Measurements from ENCODE around the gene MIS18BP1.
A peak's percentile ranks its signal among the peaks of the same experiment; 100 is the strongest.
"Not testable (repeated sequence)": the region's sequence is repeated elsewhere in the genome, so short reads cannot be mapped to it uniquely, and the experiment has no call there.

Gene MIS18BP1

DNA sequence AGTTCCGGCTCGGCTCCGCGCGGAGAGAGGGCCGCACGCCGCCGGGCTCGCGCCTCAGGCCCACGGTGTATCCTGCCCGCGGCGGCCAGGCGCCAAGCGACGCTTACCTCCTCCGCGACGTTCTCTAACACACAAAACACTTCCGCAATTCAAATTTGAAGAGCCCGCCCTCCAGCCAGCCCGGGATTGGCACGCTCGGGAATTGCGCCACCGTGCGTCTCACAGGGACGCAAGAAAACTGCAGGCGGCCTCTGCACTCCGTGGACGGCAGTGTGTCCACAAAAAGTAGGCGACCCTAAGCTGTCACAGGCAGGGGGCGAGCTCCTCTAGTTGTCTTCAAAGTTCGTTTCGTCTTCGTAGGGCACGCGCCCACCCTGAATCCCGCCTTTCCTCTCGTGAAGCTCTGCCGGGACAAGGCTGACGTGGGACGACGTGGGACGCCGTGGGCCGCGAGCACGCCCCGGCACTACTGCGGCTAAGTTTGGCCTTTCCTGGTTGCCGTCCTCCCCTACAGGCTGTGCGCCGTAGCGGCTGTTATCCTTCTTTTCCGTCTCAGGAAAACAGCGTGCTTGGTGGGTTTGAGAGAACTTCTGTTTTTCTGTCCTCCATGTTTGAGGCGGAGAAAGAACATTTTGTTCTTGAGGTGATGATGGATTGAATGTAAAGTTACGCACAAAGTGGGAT is at the start of gene MIS18BP1:
MIS18BP1 (minus strand) TSS at position 133 of the 684 bp plus-strand sequence. CDS start 5,916 bp downstream, outside the sequence.
- DNase-seq (ENCODE audit: low read depth), result peak; percentile 87

GRCh38 chr14:45298423-45299117 is 45.6 kb upstream of the MIS18BP1 start:
- DNase-seq (ENCODE audit: low read depth), result no peak

DNA sequence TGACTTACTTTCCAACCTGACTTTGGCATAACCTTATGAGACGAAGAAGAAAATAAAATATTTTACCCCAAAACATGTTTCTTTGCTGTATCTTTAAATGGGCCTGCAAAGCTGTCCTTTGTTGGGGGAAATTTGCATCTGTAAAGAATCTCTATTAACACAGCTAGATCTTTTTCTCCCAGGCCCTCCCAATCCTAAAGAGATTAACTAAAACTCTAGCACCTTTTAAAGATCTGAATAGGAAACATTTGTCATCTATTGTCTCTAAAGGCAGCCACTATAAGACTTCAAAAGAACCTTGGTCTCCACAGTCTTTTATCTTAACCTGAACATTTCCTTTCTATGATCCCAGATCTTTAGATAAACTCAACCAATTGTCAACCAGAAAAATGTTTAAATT is 41.8 kb upstream of the MIS18BP1 start:
- DNase-seq (ENCODE audit: low read depth), result not testable (repeated sequence)

- DNase-seq (ENCODE audit: low read depth), result no peak
Observed at GRCh38 chr14:45290547-45290946, 37.5 kb upstream of the MIS18BP1 start.

GRCh38 chr14:45287610-45288009 is 34.6 kb upstream of the MIS18BP1 start:
- DNase-seq (ENCODE audit: low read depth), result no peak

DNA sequence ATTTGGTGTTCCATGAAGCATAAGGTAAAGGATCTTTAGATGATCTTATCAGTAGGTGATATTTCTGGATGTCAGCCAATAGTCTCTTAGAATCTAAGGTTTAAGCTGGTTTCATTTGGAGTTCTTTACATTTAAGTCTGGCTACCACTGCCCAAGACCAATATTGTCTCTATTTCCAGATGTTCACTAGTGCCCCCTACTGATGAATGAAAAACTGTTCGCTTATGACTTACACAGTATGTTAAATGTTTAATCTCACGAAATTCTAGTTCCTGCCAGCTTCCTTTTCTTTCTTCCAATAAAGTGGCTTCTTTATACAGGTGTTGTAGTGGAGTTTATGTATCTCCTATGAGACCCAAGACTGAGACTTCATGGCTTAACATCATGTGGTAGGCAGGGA is 31.8 kb upstream of the MIS18BP1 start:
- DNase-seq (ENCODE audit: low read depth), result no peak

GRCh38 chr14:45281731-45282400 is 28.9 kb upstream of the MIS18BP1 start:
- not testable (repeated sequence) for DNase-seq (ENCODE audit: low read depth)

GRCh38 chr14:45271858-45272537 is 19.0 kb upstream of the MIS18BP1 start:
- DNase-seq (ENCODE audit: low read depth), result no peak

DNA sequence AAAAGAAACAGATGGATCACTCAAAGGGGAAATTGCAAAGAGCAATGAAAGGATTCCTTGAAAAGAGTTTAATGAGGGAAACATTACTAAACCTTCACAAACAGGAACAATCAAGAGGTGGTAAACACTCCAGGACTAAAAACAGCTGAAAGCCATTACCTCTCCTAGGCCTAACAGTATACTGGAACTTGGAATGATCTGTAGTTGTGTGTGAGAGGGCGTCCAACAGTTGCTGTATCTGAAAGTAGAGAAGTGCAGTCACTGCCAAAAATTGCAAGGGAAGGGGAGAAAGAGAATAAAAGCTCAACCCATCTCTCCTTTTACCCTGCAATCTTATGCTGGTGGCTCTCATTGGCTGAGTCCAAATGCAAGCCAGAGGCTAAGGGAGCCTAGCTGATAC is 17.0 kb upstream of the MIS18BP1 start:
- DNase-seq (ENCODE audit: low read depth), result no peak

GRCh38 chr14:45267071-45267470 is 14.1 kb upstream of the MIS18BP1 start:
- no peak for DNase-seq (ENCODE audit: low read depth)

GRCh38 chr14:45262637-45263036 is 9.6 kb upstream of the MIS18BP1 start:
- no peak for DNase-seq (ENCODE audit: low read depth)

DNA sequence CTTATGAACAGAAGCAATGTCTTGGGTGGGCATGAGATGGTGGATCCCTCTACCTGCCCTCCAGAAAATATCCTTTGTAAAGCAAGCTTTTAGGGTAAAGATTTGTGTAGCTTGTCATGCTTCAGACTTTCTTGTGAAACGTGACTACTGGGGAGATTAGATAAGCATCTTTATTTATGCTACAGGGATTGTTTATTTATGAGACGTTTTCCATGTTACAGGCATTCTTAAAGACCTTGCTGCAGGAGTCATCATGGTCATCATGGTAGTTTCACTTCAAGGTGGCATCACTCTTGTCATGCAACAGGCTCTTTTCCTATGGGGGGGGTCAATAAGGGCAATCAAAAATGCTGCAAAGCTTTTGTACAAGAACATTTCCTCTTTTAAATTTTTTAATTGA is 8.2 kb upstream of the MIS18BP1 start:
- no peak for DNase-seq (ENCODE audit: low read depth)

DNA sequence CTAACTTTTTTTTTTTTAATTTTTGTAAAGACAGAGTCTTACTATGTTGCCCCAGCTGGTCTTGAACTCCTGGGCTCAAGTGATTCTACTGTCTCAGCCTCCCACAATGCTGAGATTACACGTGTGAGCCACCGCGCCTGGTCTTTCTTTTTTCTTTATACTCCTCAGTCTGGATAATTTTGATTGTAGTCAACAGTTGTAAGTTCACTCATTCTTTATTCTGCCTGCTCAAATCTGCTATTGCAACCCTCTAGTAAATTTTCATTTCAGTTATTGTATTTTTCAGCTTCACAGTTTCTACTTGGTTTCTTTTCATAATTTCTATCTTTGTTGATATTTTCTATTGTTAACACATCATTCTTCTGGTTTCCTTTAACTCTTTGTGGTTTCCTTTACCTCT is 5.8 kb upstream of the MIS18BP1 start:
- DNase-seq (ENCODE audit: low read depth), result no peak

DNA sequence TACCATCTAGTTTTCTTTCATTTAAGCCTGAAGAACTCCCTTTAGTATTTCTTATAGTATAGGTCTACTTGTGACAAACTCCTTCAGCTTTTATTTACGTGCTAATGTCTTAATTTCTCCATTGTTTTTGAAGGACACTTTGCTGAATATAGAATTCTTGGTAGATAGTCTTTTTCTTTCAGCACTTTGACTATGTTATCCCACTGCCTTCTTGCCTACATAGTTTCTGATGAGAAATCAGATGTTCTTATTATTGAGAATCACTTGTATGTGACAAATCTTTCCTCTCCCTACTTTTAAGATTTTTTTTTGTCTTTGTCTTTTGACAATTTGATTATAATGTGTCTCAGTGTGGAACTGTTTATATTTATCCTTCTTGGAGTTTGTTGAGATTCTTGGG is 5.1 kb upstream of the MIS18BP1 start:
- no peak for DNase-seq (ENCODE audit: low read depth)

DNA sequence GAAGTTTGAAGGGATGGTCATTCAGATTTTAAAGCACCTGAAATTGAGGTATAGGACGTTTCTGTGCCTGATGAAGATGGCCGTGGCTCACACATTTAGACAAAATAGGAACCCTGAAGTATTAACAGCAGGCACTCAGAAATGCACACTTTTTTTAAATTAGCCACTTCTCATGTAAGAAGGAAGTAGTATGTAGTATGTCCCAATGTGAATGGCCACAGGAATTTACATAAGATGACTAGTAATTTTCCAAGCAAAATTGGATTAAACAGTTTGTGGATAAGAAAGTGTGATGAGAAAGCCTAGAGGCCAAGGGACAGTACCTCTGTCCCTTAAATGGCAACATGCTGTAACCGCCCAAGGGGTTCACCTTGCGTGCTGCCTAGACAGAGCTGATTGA is 1.8 kb upstream of the MIS18BP1 start:
- no peak for DNase-seq (ENCODE audit: low read depth)

DNA sequence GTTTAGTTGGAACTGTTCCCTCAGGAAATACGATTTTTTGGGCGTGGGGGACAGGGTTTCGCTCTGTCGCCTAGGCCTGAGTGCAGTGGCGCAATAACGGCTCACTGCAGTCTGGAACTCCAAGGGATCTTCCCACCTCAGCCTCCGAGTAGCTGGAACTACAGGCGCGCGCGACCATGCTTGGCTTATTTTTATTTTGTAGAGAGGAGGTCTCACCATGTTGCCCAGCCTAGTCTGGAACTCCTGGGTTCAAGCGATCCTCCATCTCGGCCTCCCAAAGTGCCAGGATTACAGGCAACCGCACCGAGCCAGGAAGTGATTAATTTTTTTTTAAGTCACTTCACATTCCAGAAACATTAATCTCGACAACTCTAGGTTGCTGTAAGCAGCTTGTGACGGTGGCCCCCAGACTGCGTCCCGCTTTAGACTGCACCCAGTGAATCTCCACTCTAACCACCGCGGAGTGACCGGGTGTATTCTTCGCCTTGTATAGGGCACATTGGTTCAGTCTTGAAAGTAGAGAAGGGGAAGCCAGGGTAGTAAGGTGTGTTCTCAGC is 830 bp upstream of the MIS18BP1 start:
- DNase-seq (ENCODE audit: low read depth), result no peak

DNA sequence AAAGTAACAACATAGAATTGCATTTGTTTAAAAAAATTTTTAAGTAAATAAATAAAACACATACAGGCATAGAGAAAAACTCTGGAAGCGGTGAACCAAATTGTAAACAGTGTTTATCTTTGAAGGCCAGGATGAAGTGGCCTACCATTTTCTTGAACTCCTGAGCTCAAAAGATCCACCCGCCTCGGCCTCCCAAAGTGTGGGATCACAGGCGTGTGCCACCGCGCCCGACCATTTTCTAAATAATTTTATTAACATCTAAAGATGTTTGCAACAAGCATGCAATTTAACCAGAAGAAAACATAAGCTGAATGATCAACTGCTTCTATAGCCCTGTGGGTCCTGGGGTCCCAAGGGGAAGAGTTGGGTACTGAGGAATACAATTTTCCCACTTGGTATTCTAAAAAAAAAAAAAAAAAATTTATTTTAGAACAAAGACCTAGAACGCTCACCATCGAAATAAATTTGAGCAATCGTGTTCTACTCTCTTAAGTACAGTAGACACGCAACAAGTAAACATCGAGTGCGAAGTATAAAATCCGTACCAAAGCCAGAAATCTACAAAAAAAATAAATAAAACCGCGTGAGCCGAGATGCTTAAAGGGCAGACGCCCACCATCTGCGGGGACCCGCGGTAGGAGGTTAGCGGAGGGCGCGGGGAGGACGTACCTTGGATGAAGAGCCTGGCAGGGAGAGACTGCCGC is 484 bp downstream of the MIS18BP1 start:
- no peak for DNase-seq (ENCODE audit: low read depth)

DNA sequence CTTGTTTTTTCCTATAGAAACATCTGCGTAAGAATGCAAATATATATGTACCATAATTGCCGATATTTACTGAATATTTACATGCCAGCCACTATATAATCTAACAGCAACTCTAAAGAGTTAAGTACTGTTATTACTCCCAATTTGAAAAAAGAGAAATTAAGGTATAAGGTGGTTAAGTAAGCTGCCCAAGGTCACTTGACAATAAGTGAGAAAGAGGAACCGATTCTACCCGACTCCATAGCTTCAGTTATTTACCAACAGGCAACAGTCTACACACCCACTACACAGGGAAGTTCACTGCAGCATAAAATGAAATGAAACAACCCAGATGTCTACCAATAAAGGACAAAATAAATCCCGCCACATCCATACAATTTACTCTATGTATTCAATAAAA is 1.1 kb downstream of the MIS18BP1 start:
- DNase-seq (ENCODE audit: low read depth), result no peak

GRCh38 chr14:45249856-45250575 is 3.0 kb downstream of the MIS18BP1 start:
- no peak for DNase-seq (ENCODE audit: low read depth)

GRCh38 chr14:45247427-45247826 is 5.6 kb downstream of the MIS18BP1 start:
- no peak for DNase-seq (ENCODE audit: low read depth)

- no peak for DNase-seq (ENCODE audit: low read depth)
Observed at GRCh38 chr14:45246691-45247090, 6.3 kb downstream of the MIS18BP1 start.

Measured in activated T-cell treated with anti-CD3 and anti-CD28 coated beads for 1 hour (primary cell).